Fibroblast of villous mesenchyme (primary cell): Measurements from ENCODE around the gene FOXP3. TPM values are rescaled to one million over a fixed set of nuclear protein-coding genes. Genes with fewer than 3 reads are reported as not detected.

Experiments
- DNase-seq: peaks from one replicate; pipeline ENCODE4 v3.0.0-alpha.2; 2010; ENCODE audit warnings: low read depth
- H3K4me3 ChIP-seq: 2 replicates; pipeline ENCODE4 v1.5.1; 2011; ENCODE audit warnings: low read depth, mild to moderate bottlenecking, low read length
- total RNA-seq: library from RNA; depleted of rRNA; stranded (reverse); fragments of >200 nt; gene quantifications from 2 replicates; pipeline ENCODE4 v1.2.3, GENCODE V29; 2012
- TF ChIP-seq, protein P1 (sequence below): IDR thresholded peaks from 2 replicates; pipeline ENCODE4 v1.5.1; 2012; ENCODE audit warnings: low read depth, mild to moderate bottlenecking, low read length; ENCODE audit not compliant: insufficient read depth

Gene FOXP3
- total RNA-seq, 1 donor, result under 0.01 TPM

- DNase-seq, result no peak
- TF ChIP-seq, protein P1, sequence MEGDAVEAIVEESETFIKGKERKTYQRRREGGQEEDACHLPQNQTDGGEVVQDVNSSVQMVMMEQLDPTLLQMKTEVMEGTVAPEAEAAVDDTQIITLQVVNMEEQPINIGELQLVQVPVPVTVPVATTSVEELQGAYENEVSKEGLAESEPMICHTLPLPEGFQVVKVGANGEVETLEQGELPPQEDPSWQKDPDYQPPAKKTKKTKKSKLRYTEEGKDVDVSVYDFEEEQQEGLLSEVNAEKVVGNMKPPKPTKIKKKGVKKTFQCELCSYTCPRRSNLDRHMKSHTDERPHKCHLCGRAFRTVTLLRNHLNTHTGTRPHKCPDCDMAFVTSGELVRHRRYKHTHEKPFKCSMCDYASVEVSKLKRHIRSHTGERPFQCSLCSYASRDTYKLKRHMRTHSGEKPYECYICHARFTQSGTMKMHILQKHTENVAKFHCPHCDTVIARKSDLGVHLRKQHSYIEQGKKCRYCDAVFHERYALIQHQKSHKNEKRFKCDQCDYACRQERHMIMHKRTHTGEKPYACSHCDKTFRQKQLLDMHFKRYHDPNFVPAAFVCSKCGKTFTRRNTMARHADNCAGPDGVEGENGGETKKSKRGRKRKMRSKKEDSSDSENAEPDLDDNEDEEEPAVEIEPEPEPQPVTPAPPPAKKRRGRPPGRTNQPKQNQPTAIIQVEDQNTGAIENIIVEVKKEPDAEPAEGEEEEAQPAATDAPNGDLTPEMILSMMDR, result no peak
- H3K4me3 ChIP-seq, result no peak overlapping the region
Observed at GRCh38 chrX:49250066-49250465, 14.4 kb downstream of the FOXP3 start.

DNA sequence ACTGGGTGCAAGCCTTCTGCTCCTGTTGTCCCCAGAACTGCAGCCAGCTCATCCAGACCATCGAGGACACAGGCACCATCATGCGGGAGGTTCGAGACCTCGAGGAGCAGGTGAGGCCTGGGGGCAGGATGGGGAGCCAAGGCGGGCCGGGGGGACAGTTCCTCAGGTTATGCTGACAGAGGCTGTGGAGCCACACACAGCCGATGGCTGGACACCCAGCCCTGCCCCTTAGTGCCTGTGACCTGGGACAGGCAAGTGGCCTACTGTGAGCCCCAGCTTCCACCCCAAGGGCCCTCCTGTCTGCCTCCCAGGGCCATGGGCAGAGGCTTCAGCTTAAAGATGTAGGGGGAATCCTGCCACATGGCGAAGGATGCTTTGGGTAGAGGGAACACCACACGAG is 14.9 kb downstream of the FOXP3 start:
- TF ChIP-seq, protein P1, result no peak
- H3K4me3 ChIP-seq, result no peak overlapping the region
- no peak for DNase-seq

GRCh38 chrX:49249071-49249470 is 15.4 kb downstream of the FOXP3 start:
- TF ChIP-seq, protein P1, result no peak
- no peak overlapping the region for H3K4me3 ChIP-seq
- no peak for DNase-seq

DNA sequence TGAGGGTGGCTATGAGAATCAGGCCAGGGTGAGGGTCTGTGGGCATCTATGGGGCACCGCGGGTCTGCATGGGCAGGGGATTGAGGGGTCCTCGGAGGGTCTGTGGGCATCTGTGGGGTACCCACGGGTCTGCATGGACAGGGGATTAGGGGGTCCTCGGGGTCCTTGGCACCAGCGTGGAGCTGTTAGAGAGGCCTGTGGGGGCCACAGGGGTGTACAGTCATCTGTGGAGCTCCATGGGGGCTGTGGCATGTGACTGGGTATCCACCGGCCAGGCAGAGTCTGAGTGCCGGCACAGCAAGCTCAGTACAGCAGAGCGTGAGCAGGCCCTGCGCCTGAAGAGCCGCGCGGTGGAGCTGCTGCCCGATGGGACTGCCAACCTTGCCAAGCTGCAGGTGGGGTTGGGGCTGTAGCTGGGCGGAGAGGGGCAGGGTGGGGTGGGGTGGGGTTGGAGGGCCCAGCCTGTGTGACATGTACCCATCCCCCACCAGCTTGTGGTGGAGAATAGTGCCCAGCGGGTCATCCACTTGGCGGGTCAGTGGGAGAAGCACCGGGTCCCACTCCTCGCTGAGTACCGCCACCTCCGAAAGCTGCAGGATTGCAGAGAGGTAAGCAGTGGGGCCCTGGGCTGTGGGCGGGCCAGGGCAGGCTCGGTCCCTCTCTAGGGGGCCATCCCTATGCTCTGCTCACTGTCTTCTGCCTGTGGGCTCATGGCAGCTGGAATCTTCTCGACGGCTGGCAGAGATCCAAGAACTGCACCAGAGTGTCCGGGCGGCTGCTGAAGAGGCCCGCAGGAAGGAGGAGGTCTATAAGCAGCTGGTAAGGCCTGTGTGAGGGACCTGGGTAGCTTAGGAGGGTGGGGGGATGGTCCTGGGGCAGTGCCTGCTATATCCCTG is 16.3 kb downstream of the FOXP3 start:
- H3K4me3 ChIP-seq, result no peak overlapping the region
- TF ChIP-seq, protein P1, result no peak
- no peak for DNase-seq

DNA sequence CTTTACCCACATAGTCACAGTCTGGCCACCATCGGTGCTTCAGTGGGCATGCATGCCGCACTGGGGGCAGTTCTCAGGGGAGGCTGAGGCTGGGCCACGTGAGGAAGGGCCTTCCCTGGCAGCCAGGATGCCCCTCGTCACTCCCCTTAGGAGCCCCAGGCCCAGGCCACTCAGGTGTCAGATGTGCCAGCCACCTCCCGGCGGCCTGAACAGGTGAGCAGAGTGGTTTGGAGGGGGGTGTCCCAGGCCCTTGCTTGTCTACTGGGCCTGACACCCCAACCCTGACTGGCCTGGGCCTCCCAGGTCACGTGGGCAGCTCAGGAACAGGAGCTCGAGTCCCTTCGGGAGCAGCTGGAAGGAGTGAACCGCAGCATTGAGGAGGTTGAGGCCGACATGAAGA is 17.2 kb downstream of the FOXP3 start:
- no peak for DNase-seq
- no peak overlapping the region for H3K4me3 ChIP-seq
- TF ChIP-seq, protein P1, result no peak

DNA sequence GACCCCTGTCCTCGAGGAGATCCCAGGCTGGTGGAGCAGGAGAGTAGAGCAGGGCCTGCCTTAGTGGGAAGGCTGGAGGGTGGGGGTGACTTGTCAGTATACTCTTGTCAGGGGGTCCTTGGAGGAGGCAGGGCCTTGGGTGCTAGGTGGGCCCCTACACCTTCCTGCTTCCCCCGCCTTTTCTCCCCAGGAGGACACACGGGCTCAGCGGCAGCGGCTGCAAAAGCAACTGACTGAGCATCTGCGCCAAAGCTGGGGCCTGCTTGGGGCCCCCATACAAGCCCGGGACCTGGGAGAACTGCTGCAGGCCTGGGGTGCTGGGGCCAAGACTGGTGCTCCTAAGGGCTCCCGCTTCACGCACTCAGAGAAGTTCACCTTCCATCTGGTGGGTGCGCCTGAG is 18.0 kb downstream of the FOXP3 start:
- TF ChIP-seq, protein P1, result no peak
- no peak overlapping the region for H3K4me3 ChIP-seq
- DNase-seq, result no peak

- DNase-seq, result no peak
- TF ChIP-seq, protein P1, result no peak
- no peak overlapping the region for H3K4me3 ChIP-seq
Observed at GRCh38 chrX:49244207-49244606, 20.3 kb downstream of the FOXP3 start.
